Right lobe of liver (tissue), 4 donors: ENCODE data around the gene DENND1B.

Source experiments
- CTCF ChIP-seq, 4 donors: fragments of 200-600 bp in 3 of 4; fragments of 450-650 bp in 1 of 4; IDR thresholded peaks; one replicate each; pipeline versions ENCODE4 v1.5.1 to v1.8.0; 2016 to 2022; ENCODE audit warnings: antibody characterized with exemption in 4 of 4, mild to moderate bottlenecking in 2 of 4
- POLR2A ChIP-seq: fragments of 450-650 bp; IDR thresholded peaks from one replicate; pipeline ENCODE4 v1.6.1; 2017; ENCODE audit warnings: antibody characterized with exemption, mild to moderate bottlenecking
- donor health status: DM: no; HTN: no; CAD: no.
- donor health status: DM: no; HTN: no; CAD: no.
- donor health status: DM: no; HTN: yes; CAD: no.

GRCh38 chr1:197480446-197480845, 294.8 kb downstream of the DENND1B start:
- TF ChIP-seq CTCF (IDR thresholded peaks at IDR 0.05) (no peak), POLR2A (no peak)
